ENCODE measurements around the gene HHATL. TPM values are rescaled to one million over a fixed set of nuclear protein-coding genes. Genes with fewer than 3 reads are reported as not detected.

The HHATL gene
- total RNA-seq, 1 experiment from 2014 or later: not detected

DNA sequence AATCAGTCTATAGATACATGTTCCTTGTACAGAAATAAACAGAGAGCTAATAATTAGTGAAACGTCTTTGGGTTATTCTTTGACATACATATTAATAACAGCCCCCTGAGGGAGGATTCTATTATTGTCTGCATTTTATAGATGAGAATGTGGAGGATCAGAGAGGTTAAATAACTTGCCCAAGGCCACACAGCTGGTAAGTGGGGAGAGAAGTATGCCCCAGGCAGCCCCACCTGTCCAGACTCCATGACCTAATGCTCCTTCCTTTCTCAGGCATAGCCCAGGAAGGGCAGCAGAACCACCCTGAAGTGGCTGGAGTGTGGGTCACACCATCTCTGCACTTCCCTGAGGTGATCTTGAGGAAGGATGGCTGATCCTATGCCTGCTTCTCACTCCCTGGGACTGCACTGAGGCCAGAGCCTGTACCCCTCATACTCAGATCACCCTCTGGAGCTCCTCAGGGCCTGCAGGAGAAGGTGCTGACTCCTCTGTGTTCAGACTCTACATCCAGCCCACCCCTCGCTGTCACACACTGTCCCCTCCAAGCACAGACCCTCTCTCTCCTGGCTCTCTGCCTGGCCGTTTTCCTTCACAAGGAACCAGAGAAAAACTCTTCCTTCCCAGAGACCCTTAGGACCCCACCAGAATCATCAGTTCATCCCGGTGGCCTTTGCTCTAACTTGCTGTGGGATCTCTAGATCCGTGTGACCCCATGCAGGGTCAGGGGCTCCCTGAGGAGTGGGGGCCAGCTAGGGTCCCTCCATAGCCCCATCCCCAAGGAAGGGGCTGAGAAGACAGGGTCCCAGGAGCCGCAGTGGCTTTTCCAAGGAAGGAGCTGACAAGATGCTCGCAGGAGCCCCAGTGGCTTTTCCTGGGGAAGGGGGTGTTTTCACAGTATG lies 4.4 kb upstream of the HHATL start:
- no peak for DNase-seq
- Histone ChIP-seq H3K4me3 (no peak overlapping the region), H3K27me3 (no peaks in the 10 kb centered on the region), H3K36me3 (no peaks in the 10 kb centered on the region), H3K9me3 (no peaks in the 10 kb centered on the region)

DNA sequence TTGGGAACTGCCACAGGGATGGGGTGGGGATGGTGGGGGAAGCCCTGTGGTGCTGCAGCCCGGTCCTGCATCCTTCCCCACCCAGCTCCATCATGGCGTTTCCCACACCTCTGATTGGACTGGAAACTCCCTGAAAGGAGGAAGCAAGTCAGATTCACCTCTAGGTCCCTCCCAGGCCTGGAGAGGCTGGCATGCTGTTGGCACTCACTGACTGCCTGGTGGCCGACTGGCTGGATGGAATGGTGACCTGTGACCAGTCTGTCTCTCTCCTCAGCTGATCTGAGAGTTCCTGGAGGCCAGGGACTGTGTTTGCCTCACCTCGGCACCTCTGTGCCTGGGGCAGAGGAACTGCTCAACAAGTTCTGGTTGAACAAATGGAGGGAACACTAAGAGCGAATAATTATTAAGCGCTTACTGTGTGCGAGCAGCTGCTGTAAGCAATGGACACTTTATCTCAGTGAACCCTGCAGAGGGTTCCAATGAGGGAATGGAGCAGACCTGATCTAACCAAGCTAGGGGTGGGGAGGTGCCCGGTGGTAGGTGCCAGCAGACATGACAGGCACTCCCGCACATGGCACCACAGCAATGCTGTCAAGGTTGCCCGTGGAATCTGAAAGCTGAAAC lies 3.5 kb upstream of the HHATL start:
- DNase-seq: no peak
- Histone ChIP-seq H3K4me3 (no peak overlapping the region), H3K9me3 (no peaks in the 10 kb centered on the region), H3K27me3 (no peaks in the 10 kb centered on the region), H3K36me3 (no peaks in the 10 kb centered on the region)

DNA sequence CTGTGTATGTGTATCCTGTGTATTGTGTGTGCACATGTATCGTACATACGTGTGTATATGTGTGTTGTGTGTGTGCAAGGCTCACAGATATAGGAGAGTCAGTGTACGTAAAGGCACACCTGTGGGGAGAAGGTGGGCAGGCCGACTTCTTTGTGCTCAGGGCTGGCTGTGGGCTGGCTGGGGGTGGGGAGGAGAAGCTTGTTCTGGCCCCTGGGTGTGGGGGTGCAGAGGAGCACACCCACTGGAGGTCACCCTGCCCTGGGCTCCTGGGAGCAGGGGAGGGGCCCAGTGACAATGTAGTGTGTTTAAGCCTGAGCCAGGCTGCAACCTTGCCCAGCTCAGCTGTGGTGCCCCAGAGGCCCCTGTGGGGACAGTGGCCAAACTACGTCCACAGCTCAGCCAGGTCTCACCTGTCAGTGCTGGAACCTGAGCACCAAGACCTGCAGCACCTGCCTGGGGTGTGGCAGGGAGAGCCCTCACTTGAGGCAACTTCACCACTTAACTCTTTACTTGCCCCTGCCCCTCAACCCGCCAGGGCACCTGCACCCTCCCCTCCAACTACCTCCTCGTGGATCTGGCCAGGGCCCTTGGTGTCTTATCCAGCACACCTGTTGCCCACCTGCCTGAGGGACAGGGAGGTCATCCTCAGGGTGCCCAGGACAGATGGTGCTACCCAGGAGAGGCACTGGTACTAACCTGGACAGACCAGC lies 2.6 kb upstream of the HHATL start:
- Histone ChIP-seq H3K9me3 (no peaks in the 10 kb centered on the region), H3K4me3 (no peak overlapping the region), H3K36me3 (no peaks in the 10 kb centered on the region), H3K27me3 (no peaks in the 10 kb centered on the region)
- no peak for DNase-seq

DNA sequence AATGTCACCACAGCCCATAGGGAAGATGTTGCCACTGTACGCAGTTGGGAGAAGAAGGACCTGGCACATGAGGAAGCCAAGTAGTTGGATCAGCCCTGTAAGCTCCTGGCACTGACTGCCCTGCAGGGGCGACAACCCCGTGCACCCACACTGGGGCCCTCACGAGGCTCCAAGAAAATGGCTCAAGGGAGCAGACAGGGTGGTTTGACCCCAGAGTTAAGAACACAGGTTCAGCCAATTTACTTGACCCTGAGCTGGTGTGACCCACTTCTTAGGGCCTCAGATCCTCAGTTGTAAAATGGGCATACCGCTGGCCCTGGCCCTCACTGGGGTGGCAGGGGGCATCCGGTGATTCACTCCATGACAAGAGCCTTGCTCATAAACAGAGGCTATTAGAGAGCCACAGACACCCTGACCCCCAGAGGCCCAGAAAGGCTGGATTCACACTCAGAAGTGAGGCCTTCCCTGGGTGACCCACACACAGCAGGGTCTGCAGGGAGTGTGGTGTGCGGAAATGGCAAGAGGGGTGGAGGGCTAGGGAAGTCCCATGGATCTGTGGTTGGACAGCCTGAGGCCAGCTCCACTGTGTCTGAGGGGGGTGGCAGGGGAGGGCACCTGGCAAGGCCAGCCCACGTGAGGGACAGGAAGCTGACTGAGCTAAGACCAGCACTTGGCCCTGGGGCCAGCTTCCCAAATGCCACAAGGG lies 1.7 kb upstream of the HHATL start:
- no peaks in the 10 kb centered on the region for H3K27me3 ChIP-seq
- peak; percentile 54 for DNase-seq
- no peaks in the 10 kb centered on the region for H3K36me3 ChIP-seq
- H3K4me3 ChIP-seq: no peak overlapping the region
- no peaks in the 10 kb centered on the region for H3K9me3 ChIP-seq

- no peaks in the 10 kb centered on the region for H3K36me3 ChIP-seq
- H3K4me3 ChIP-seq: no peak overlapping the region
- H3K27me3 ChIP-seq: no peaks in the 10 kb centered on the region
- H3K9me3 ChIP-seq: no peaks in the 10 kb centered on the region
- no peak for DNase-seq
These were observed 1.1 kb upstream of the HHATL start for GRCh38 chr3:42703695-42704025.

- Histone ChIP-seq H3K9me3 (no peaks in the 10 kb centered on the region), H3K27me3 (no peaks in the 10 kb centered on the region), H3K4me3 (no peak overlapping the region), H3K36me3 (no peaks in the 10 kb centered on the region)
- no peak for DNase-seq
These were observed 540 bp upstream of the HHATL start for GRCh38 chr3:42702982-42703694.

- no peaks in the 10 kb centered on the region for H3K36me3 ChIP-seq
- DNase-seq: peak; percentile 11
- no peak overlapping the region for H3K4me3 ChIP-seq
- H3K9me3 ChIP-seq: no peaks in the 10 kb centered on the region
- H3K27me3 ChIP-seq: no peaks in the 10 kb centered on the region
These were observed 1.1 kb downstream of the HHATL start for GRCh38 chr3:42701371-42702065.

DNA sequence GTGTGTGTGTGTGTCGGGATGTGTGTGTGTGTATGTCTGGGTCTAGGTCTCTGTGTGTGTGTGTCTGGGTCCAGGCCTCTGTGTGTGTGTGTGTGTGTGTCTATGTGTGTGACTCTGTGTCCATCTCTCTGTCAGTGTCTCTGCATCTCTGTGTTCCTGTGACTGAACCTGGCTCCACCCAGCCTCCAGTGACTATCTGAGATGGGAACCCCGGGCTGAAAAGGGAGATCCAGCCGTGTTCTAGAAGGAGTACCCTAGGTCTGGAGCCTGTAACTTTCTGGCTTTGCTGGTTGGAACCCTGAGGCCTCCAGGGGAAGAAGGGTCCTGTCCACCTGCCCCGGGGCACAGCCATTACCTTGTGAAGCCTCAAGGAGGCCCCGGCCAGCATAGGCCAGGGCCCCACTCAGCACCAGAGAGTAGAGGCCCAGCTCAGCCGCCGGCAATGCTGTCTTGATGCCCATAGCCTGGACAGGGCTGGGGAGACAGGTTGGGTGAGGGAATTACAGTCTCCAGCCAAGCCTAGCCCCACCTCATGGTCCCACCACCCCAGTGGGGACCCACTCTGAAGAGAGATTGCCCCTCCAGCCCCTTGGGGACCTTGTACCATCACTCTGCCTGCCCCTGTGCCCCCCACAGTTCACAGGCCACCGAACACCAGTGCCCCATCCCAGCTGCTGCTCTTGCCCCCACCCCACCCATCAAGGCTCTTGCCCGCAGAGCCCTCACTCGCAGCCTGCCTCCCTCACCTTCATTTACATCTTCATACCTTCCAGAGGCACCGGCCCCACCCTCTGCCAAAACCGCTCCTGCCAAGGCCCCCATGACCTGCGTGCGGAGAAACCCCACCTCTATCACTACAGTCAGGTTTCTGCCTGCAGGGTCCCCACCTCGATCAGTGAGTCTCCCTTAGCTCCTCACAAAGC lies 2.0 kb downstream of the HHATL start:
- H3K9me3 ChIP-seq: no peaks in the 10 kb centered on the region
- no peak for DNase-seq
- H3K4me3 ChIP-seq: no peak overlapping the region
- no peaks in the 10 kb centered on the region for H3K27me3 ChIP-seq
- no peaks in the 10 kb centered on the region for H3K36me3 ChIP-seq

- DNase-seq: no peak
- Histone ChIP-seq H3K27me3 (no peaks in the 10 kb centered on the region), H3K9me3 (no peaks in the 10 kb centered on the region), H3K4me3 (no peak overlapping the region), H3K36me3 (no peaks in the 10 kb centered on the region)
These were observed 3.1 kb downstream of the HHATL start for GRCh38 chr3:42699511-42699971.

GRCh38 chr3:42698911-42699230 lies 3.7 kb downstream of the HHATL start:
- Histone ChIP-seq H3K36me3 (no peaks in the 10 kb centered on the region), H3K27me3 (no peaks in the 10 kb centered on the region), H3K4me3 (no peak overlapping the region), H3K9me3 (no peaks in the 10 kb centered on the region)
- DNase-seq: no peak

DNA sequence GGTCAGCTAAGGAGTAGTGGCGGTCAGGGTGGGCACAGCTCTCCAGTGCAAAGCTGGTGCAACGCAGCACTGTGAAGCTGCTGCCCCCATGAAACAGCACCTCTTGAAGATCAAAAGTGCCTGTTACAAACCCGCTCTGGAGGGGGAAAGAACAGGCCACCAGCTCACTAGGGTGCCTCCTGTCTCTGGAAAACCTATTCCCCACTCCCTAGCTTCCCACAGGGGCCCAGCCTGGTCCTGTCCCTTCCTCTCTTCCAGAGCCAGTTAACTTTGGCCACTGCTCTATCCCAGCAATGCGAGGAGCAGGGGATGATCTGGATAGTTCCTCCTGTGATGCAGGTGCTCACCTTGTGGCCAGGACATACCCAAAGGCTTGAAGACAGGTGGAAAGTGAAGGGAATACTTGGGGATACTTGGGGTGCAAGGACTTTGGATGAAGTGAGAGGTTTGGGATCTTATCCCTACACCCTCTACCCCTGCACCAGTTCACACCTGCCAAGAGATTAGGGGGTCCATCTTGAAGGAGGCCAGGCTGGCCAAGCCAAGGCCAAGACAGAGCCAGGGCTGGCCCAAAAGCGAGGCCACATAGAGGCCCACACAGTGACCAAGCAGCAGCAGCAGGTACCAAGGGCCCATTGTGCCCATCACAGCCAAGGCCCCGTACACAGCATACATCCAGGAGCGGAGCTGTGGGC lies 4.2 kb downstream of the HHATL start:
- no peak overlapping the region for H3K4me3 ChIP-seq
- H3K9me3 ChIP-seq: no peaks in the 10 kb centered on the region
- no peaks in the 10 kb centered on the region for H3K36me3 ChIP-seq
- DNase-seq: no peak
- H3K27me3 ChIP-seq: no peaks in the 10 kb centered on the region

DNA sequence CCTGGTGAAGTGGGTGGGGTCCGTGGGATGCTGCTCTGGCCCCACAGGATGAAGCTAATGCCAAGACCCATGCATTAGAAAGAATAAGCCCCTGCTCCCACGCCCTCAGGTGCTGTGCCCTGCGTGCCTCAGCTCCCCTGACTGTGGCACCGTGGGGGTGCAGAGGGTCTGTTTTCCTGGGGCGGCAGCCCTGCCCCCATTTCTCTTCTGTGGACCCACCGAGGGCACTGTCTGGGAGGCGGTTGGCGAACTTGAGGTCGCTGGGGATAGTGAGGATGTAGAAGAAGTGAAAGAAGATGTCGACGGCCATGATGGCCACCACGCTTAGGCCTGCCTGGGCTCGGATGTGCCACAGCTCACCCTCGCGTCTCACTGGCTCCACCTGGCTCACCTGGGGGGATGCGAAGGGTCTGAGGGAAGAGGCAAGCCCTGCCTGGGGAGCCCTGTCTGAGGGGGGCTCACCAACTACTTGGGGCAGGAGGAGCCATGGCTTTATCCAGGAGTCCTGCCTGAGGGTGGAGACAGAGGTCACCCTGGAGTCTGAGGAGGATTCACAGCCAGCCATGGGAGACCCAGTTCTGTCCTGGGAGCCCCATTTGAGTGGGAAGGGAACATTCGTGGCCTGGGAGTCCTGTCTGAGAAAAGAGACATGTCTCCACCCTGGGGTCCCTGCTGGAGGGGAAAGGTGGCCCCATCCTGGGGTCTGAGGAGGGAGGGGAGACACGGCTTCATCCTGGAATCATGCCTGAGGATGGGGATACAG lies 5.1 kb downstream of the HHATL start:
- Histone ChIP-seq H3K36me3 (no peaks in the 10 kb centered on the region), H3K9me3 (no peaks in the 10 kb centered on the region), H3K4me3 (no peak overlapping the region), H3K27me3 (no peaks in the 10 kb centered on the region)
- DNase-seq: no peak

DNA sequence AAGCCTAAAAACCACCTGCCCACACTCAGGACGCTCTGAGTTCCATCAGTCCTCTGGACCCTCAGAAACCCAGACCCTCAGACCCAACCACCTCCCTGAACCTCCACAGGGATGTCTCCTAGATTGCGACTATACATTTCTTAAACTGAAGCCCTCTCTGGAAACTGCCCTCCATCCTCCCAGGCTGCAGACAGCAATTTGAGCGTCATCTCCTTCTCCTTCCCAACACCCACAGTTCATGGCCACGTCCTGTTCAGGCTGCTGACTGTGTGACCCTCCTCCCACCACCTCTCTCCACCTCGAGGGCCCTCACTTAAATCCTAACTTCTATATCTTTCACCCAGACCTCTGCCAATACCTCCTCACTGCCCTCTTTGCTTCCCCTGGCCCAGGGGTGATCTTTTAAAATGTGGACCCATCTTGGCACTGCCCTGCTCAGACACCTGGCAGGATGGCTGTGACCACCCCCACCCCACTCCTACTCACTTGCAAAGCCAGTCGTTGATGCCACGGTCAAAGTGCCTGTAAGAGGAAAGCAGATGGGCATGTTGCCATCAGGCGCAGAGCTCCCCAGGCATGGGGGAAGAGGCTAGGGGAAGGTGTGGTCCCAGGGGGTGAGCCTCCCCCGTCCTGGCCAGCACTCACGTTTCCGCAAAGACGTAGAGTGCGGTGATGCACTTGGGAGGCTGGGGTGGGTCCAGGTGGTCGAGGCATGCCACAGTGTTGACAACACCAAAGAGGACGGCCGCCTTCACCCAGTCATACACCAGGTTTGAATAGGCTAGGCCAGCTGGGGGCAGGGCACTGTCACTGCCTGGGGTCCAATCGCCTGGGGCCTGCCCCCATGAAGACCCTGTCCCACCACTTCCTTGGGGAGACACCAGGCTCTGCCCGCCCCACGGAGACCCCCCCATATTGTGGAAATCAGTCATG lies 6.0 kb downstream of the HHATL start:
- Histone ChIP-seq H3K27me3 (no peaks in the 10 kb centered on the region), H3K4me3 (no peak overlapping the region), H3K36me3 (no peaks in the 10 kb centered on the region), H3K9me3 (no peaks in the 10 kb centered on the region)
- DNase-seq: no peak
